Tibial nerve (tissue), 4 donors: ENCODE results near the gene LRRC27. TPM values are rescaled to one million over a fixed set of nuclear protein-coding genes. Genes with fewer than 3 reads are reported as not detected.

Experiments used
- DNase-seq, 2 donors: peaks; one replicate each; pipeline ENCODE4 v3.0.0-alpha.2; 2019; ENCODE audit warnings: low spot score in 2 of 2
- H3K27ac ChIP-seq, 4 donors: fragments of 200-600 bp; sonication (generic) in 3 of 4; one replicate each; pipeline ENCODE4 v1.5.1; 2017 to 2019; ENCODE audit warnings: mild to moderate bottlenecking in 1 of 4
- H3K27me3 ChIP-seq, 2 donors: fragments of 200-600 bp; sonication (generic) in 1 of 2; one replicate each; pipeline versions ENCODE4 v1.5.1 to v1.6.0; 2017 to 2019
- H3K36me3 ChIP-seq, 3 donors: fragments of 200-600 bp; sonication (generic); one replicate each; pipeline ENCODE4 v1.5.1; 2018 to 2019
- H3K4me1 ChIP-seq, 4 donors: fragments of 200-600 bp; sonication (generic) in 3 of 4; one replicate each; pipeline ENCODE4 v1.5.1; 2017 to 2019
- H3K4me3 ChIP-seq, 4 donors: fragments of 200-600 bp; sonication (generic) in 3 of 4; one replicate each; pipeline ENCODE4 v1.5.1; 2017 to 2019; ENCODE audit warnings: mild to moderate bottlenecking in 1 of 4, moderate library complexity in 1 of 4
- H3K9me3 ChIP-seq, 4 donors: fragments of 200-600 bp; sonication (generic) in 3 of 4; one replicate each; pipeline ENCODE4 v1.5.1; 2017 to 2019
- CTCF ChIP-seq, 5 experiments: fragments of 200-600 bp in 3 of 5; fragments of 450-650 bp in 2 of 5; sonication (generic) in 3 of 5; IDR thresholded peaks; one replicate each; pipeline ENCODE4 v1.5.1; 2016 to 2019; ENCODE audit warnings: antibody characterized with exemption in 5 of 5, mild to moderate bottlenecking in 3 of 5, moderate library complexity in 2 of 5
- EP300 ChIP-seq, 2 donors: sonication (generic); formaldehyde crosslinking; IDR thresholded peaks; one replicate each; pipeline ENCODE4 v1.6.1; 2017; ENCODE audit warnings: antibody characterized with exemption in 2 of 2, mild to moderate bottlenecking in 1 of 2
- POLR2A ChIP-seq, 2 donors: fragments of 450-650 bp; IDR thresholded peaks; one replicate each; pipeline ENCODE4 v1.6.1; 2017; ENCODE audit warnings: antibody characterized with exemption in 2 of 2, mild to moderate bottlenecking in 2 of 2, moderate library complexity in 2 of 2
- WGBS, 2 donors: methylation state at CpG; one replicate each; pipeline ENCODE4 v1.1.5; 2018; 5-methylcytosine and 5-hydroxymethylcytosine counted together
- total RNA-seq, 4 donors: library from RNA; depleted of rRNA; stranded (reverse); fragments of >200 nt; gene quantifications; one replicate each; pipeline ENCODE4 v1.1.0, GENCODE V29; 2016

LRRC27 gene
- total RNA-seq, 4 donors from 2014 or later, result 10.1 to 21.6 (median 17.9) TPM

- TF ChIP-seq EP300 (IDR thresholded peaks at IDR 0.05), result no peak
- TF ChIP-seq CTCF (IDR thresholded peaks at IDR 0.05), result no peak
- TF ChIP-seq POLR2A (IDR thresholded peaks at IDR 0.05), result no peak
- H3K36me3 ChIP-seq, result peaks cover 0 to 35% (median 0%) of the 10 kb centered on the region in 3 donors
- H3K4me3 ChIP-seq, result no peak overlapping the region
- WGBS, 2 donors, result 96 to 97% methylated on average over 16 to 17 of the region's 17 CpGs
- no peak overlapping the region for H3K27ac ChIP-seq
- H3K27me3 ChIP-seq, result no peaks in the 10 kb centered on the region
- H3K4me1 ChIP-seq, result peaks cover 0 to 45% (median 30%) of the 10 kb centered on the region in 4 donors
- H3K9me3 ChIP-seq, result no peaks in the 10 kb centered on the region
- DNase-seq, result no peak
These were observed 74.2 kb downstream of the LRRC27 start for GRCh38 chr10:132406181-132406580.

- no peaks in the 10 kb centered on the region for H3K27me3 ChIP-seq
- H3K36me3 ChIP-seq, result peaks cover 0 to 35% (median 0%) of the 10 kb centered on the region in 3 donors
- peaks cover 0 to 45% (median 32%) of the 10 kb centered on the region in 4 donors for H3K4me1 ChIP-seq
- H3K4me3 ChIP-seq, result no peak overlapping the region
- no peaks in the 10 kb centered on the region for H3K9me3 ChIP-seq
- no peak for TF ChIP-seq EP300 (IDR thresholded peaks at IDR 0.05)
- TF ChIP-seq POLR2A (IDR thresholded peaks at IDR 0.05), result no peak
- no peak for TF ChIP-seq CTCF (IDR thresholded peaks at IDR 0.05)
- no peak for DNase-seq
- 93 to 98% methylated on average over 11 to 12 of the region's 16 CpGs for WGBS, 2 donors
- H3K27ac ChIP-seq, result peak overlapping the region in 3 of 4 donors; percentile 72 to 85 (median 82)
These were observed 74.8 kb downstream of the LRRC27 start for GRCh38 chr10:132406750-132407149.

GRCh38 chr10:132407243-132407746 lies 75.3 kb downstream of the LRRC27 start:
- Histone ChIP-seq H3K36me3 (peaks cover 0 to 35% (median 0%) of the 10 kb centered on the region in 3 donors), H3K27ac (peak overlapping the region; percentile 47 to 85 (median 77)), H3K27me3 (no peaks in the 10 kb centered on the region), H3K4me1 (peaks cover 0 to 45% (median 36%) of the 10 kb centered on the region in 4 donors), H3K9me3 (no peaks in the 10 kb centered on the region), H3K4me3 (peak overlapping the region in 1 of 4 donors; percentile 16)
- no peak for DNase-seq
- 74 to 76% methylated on average over 9 to 10 of the region's 12 CpGs for WGBS, 2 donors
- TF ChIP-seq POLR2A (IDR thresholded peaks at IDR 0.05), result no peak
- TF ChIP-seq CTCF (IDR thresholded peaks at IDR 0.05), result no peak
- TF ChIP-seq EP300 (IDR thresholded peaks at IDR 0.05), result no peak

- Histone ChIP-seq H3K27ac (peak overlapping the region; percentile 47 to 85 (median 77)), H3K4me1 (peaks cover 0 to 50% (median 36%) of the 10 kb centered on the region in 4 donors), H3K27me3 (no peaks in the 10 kb centered on the region), H3K4me3 (peak overlapping the region in 2 of 4 donors; percentile 6 to 16), H3K9me3 (no peaks in the 10 kb centered on the region), H3K36me3 (peaks cover 0 to 35% (median 0%) of the 10 kb centered on the region in 3 donors)
- TF ChIP-seq POLR2A (IDR thresholded peaks at IDR 0.05), result no peak
- TF ChIP-seq CTCF (IDR thresholded peaks at IDR 0.05), result no peak
- TF ChIP-seq EP300 (IDR thresholded peaks at IDR 0.05), result no peak
- 19 to 27% methylated on average over 5 to 9 of the region's 17 CpGs for WGBS, 2 donors
- no peak for DNase-seq
These were observed 75.9 kb downstream of the LRRC27 start for GRCh38 chr10:132407846-132408278.

- Histone ChIP-seq H3K36me3 (peaks cover 0 to 35% (median 0%) of the 10 kb centered on the region in 3 donors), H3K27me3 (no peaks in the 10 kb centered on the region), H3K4me1 (peaks cover 0 to 53% (median 36%) of the 10 kb centered on the region in 4 donors), H3K4me3 (peak overlapping the region in 2 of 4 donors; percentile 6 to 16), H3K27ac (peak overlapping the region; percentile 47 to 85 (median 77)), H3K9me3 (no peaks in the 10 kb centered on the region)
- 27 to 62% methylated on average over 5 to 10 of the region's 20 CpGs for WGBS, 2 donors
- DNase-seq, result no peak
- TF ChIP-seq EP300 (IDR thresholded peaks at IDR 0.05) (no peak), POLR2A (IDR thresholded peaks at IDR 0.05) (no peak), CTCF (IDR thresholded peaks at IDR 0.05) (no peak)
These were observed 76.4 kb downstream of the LRRC27 start for GRCh38 chr10:132408367-132408781.
